HG03097 (cell line): ENCODE data around the gene KLK11.

ENCODE experiments used
- ATAC-seq: cut with Tn5 transposase; IDR thresholded peaks from one replicate; pipeline ENCODE4 v1.9.1; 2021; ENCODE audit not compliant: unreplicated experiment, low FRiP score

The KLK11 gene

GRCh38 chr19:51026554-51026831 lies at the start of gene KLK11:
Gene KLK11 (minus strand): TSS chr19:51026616. CDS start chr19:51025631, 985 bp downstream.
- no peak for ATAC-seq

GRCh38 chr19:51075998-51076397 lies 49.6 kb upstream of the KLK11 start:
- ATAC-seq = no peak

- ATAC-seq = no peak
Observed at GRCh38 chr19:51071095-51071405, 44.6 kb upstream of the KLK11 start.

GRCh38 chr19:51070334-51071094 lies 44.1 kb upstream of the KLK11 start:
- ATAC-seq = no peak

GRCh38 chr19:51066393-51067186 lies 40.2 kb upstream of the KLK11 start:
- ATAC-seq = no peak

- ATAC-seq = no peak
Observed at GRCh38 chr19:51065221-51065960, 39.0 kb upstream of the KLK11 start.

GRCh38 chr19:51064534-51065220 lies 38.3 kb upstream of the KLK11 start, which contains the start of gene KLK13:
Gene KLK13 (minus strand): TSS chr19:51065092. CDS start chr19:51065067, 25 bp downstream.
- ATAC-seq = no peak

- no peak for ATAC-seq
Observed at GRCh38 chr19:51063664-51064063, 37.2 kb upstream of the KLK11 start.

GRCh38 chr19:51060973-51061372 lies 34.6 kb upstream of the KLK11 start:
- ATAC-seq = no peak

- no peak for ATAC-seq
Observed at GRCh38 chr19:51060336-51060735, 33.9 kb upstream of the KLK11 start.

GRCh38 chr19:51059715-51060114 lies 33.3 kb upstream of the KLK11 start:
- no peak for ATAC-seq

GRCh38 chr19:51055866-51056265 lies 29.4 kb upstream of the KLK11 start:
- no peak for ATAC-seq

GRCh38 chr19:51047031-51047335 lies 20.6 kb upstream of the KLK11 start:
- no peak for ATAC-seq

GRCh38 chr19:51044327-51044726 lies 17.9 kb upstream of the KLK11 start:
- ATAC-seq = no peak

GRCh38 chr19:51043497-51043896 lies 17.1 kb upstream of the KLK11 start:
- no peak for ATAC-seq

- no peak for ATAC-seq
Observed at GRCh38 chr19:51040151-51040550, 13.7 kb upstream of the KLK11 start.

- no peak for ATAC-seq
Observed at GRCh38 chr19:51036519-51036918, 10.1 kb upstream of the KLK11 start.

GRCh38 chr19:51034704-51035103 lies 8.3 kb upstream of the KLK11 start, which contains the start of gene KLK12:
Gene KLK12 (minus strand): TSS chr19:51035002. CDS start chr19:51034621, 381 bp downstream.
- ATAC-seq = no peak

- ATAC-seq = no peak
Observed at GRCh38 chr19:51031880-51032225, 5.4 kb upstream of the KLK11 start.

- ATAC-seq = no peak
Observed at GRCh38 chr19:51031220-51031879, 4.9 kb upstream of the KLK11 start.

- ATAC-seq = no peak
Observed at GRCh38 chr19:51030631-51031030, 4.2 kb upstream of the KLK11 start.
